ENCODE results near the gene CFAP97. TPM values are rescaled to one million over a fixed set of nuclear protein-coding genes. Genes with fewer than 3 reads are reported as not detected.

Gene CFAP97
- total RNA-seq, 1 donor from 2014 or later = 27.5 TPM

DNA sequence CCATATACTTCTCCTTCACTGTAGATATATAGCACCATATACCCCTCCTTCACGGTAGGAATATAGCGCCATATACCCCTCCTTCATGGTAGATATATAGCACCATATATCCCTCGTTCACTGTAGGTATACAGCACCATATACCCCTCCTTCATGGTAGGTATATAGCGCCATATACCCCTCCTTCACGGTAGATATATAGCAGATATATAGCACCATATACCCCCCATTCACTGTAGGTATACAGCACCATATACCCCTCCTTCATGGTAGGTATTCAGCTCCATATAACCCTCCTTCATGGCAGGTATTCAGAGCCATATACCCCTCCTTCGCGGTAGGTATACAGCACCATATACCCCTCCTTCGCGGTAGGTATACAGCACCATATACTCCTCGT is 18.1 kb upstream of the CFAP97 start:
- no peak overlapping the region for H3K27ac Mint-ChIP-seq
- H3K36me3 Mint-ChIP-seq (ENCODE audit: insufficient read depth) = peaks cover 7% of the 10 kb centered on the region
- peaks cover 3% of the 10 kb centered on the region for H3K9me3 Mint-ChIP-seq (ENCODE audit: low read depth)
- TF ChIP-seq, protein P1, sequence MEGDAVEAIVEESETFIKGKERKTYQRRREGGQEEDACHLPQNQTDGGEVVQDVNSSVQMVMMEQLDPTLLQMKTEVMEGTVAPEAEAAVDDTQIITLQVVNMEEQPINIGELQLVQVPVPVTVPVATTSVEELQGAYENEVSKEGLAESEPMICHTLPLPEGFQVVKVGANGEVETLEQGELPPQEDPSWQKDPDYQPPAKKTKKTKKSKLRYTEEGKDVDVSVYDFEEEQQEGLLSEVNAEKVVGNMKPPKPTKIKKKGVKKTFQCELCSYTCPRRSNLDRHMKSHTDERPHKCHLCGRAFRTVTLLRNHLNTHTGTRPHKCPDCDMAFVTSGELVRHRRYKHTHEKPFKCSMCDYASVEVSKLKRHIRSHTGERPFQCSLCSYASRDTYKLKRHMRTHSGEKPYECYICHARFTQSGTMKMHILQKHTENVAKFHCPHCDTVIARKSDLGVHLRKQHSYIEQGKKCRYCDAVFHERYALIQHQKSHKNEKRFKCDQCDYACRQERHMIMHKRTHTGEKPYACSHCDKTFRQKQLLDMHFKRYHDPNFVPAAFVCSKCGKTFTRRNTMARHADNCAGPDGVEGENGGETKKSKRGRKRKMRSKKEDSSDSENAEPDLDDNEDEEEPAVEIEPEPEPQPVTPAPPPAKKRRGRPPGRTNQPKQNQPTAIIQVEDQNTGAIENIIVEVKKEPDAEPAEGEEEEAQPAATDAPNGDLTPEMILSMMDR (IDR thresholded peaks at IDR 0.05; ENCODE audit: unreplicated experiment) = no peak
- H3K27me3 Mint-ChIP-seq = no peaks in the 10 kb centered on the region
- H3K4me1 Mint-ChIP-seq (ENCODE audit: low read depth) = peaks cover 4% of the 10 kb centered on the region
- no peak for DNase-seq (ENCODE audit: low spot score, unreplicated experiment)
- H3K4me3 Mint-ChIP-seq (ENCODE audit: low read depth) = no peak overlapping the region

DNA sequence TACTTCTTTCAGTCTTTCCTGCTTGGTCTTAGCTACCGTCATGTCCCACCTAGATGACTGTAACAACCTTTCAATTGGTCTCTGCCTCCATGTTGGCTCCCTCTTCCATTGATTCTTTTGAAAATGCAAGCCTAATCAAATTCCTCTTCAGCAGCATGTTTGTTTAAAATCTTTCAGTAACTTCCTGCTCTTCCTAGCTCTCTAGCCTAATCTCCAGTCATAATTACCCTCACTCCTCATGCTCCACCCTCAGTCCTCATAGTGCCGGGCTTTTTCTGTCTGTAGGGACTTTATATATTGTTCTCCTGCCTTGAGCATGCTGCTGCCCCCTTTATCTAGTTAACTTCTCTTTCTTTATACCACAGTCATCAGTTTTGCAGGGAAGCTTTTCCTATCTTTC is 17.7 kb upstream of the CFAP97 start:
- Mint-ChIP-seq H3K9me3 (ENCODE audit: low read depth) (peaks cover 3% of the 10 kb centered on the region), H3K27ac (no peak overlapping the region), H3K27me3 (no peaks in the 10 kb centered on the region), H3K4me1 (ENCODE audit: low read depth) (peaks cover 4% of the 10 kb centered on the region), H3K36me3 (ENCODE audit: insufficient read depth) (peaks cover 7% of the 10 kb centered on the region), H3K4me3 (ENCODE audit: low read depth) (no peak overlapping the region)
- no peak for DNase-seq (ENCODE audit: low spot score, unreplicated experiment)
- TF ChIP-seq, protein P1 (IDR thresholded peaks at IDR 0.05; ENCODE audit: unreplicated experiment) = no peak

- Mint-ChIP-seq H3K4me1 (ENCODE audit: low read depth) (peaks cover 4% of the 10 kb centered on the region), H3K9me3 (ENCODE audit: low read depth) (peaks cover 3% of the 10 kb centered on the region), H3K36me3 (ENCODE audit: insufficient read depth) (peaks cover 7% of the 10 kb centered on the region), H3K4me3 (ENCODE audit: low read depth) (no peak overlapping the region), H3K27me3 (no peaks in the 10 kb centered on the region), H3K27ac (no peak overlapping the region)
- TF ChIP-seq, protein P1 (IDR thresholded peaks at IDR 0.05; ENCODE audit: unreplicated experiment) = no peak
- no peak for DNase-seq (ENCODE audit: low spot score, unreplicated experiment)
These were observed 15.9 kb upstream of the CFAP97 start for GRCh38 chr4:185219551-185220344.

DNA sequence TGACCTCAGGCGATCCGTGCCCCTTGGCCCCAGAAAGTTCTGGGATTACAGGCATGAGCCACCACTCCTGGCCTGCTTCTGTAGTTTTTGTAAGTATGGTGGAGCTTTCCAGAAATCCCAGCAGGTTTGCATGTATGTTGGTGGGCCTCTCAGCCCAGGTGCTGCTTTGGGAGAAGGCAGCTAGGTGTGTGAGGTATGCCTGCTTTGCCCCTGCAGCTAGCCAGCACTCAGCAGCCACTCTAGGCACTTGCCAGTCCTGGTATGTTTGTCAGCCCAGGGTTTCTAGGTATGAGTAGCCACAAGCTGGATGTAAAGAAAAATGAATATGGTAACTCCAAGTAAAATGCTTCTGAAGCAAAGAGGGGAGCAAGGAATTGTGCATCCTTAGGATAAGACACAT is 14.5 kb upstream of the CFAP97 start:
- no peak for DNase-seq (ENCODE audit: low spot score, unreplicated experiment)
- H3K9me3 Mint-ChIP-seq (ENCODE audit: low read depth) = peaks cover 3% of the 10 kb centered on the region
- no peak overlapping the region for H3K27ac Mint-ChIP-seq
- no peaks in the 10 kb centered on the region for H3K27me3 Mint-ChIP-seq
- TF ChIP-seq, protein P1 (IDR thresholded peaks at IDR 0.05; ENCODE audit: unreplicated experiment) = no peak
- H3K36me3 Mint-ChIP-seq (ENCODE audit: insufficient read depth) = peaks cover 7% of the 10 kb centered on the region
- H3K4me1 Mint-ChIP-seq (ENCODE audit: low read depth) = peaks cover 5% of the 10 kb centered on the region
- no peak overlapping the region for H3K4me3 Mint-ChIP-seq (ENCODE audit: low read depth)

GRCh38 chr4:185217408-185217975 is 13.7 kb upstream of the CFAP97 start:
- peaks cover 5% of the 10 kb centered on the region for H3K36me3 Mint-ChIP-seq (ENCODE audit: insufficient read depth)
- no peak for DNase-seq (ENCODE audit: low spot score, unreplicated experiment)
- no peak overlapping the region for H3K4me3 Mint-ChIP-seq (ENCODE audit: low read depth)
- H3K27ac Mint-ChIP-seq = no peak overlapping the region
- peaks cover 5% of the 10 kb centered on the region for H3K4me1 Mint-ChIP-seq (ENCODE audit: low read depth)
- no peaks in the 10 kb centered on the region for H3K27me3 Mint-ChIP-seq
- peaks cover 3% of the 10 kb centered on the region for H3K9me3 Mint-ChIP-seq (ENCODE audit: low read depth)
- TF ChIP-seq, protein P1 (IDR thresholded peaks at IDR 0.05; ENCODE audit: unreplicated experiment) = no peak
